Psoas muscle (tissue), 8 donors: ENCODE measurements around the gene MAP4K3. TPM values are rescaled to one million over a fixed set of nuclear protein-coding genes. Genes with fewer than 3 reads are reported as not detected.

Source experiments
- ATAC-seq, 4 donors: fragments of 200-7000 bp; cut with Tn5 transposase; one replicate each; pipeline ENCODE4 v1.9.1; 2020; ENCODE audit warnings: moderate library complexity in 3 of 4, mild to moderate bottlenecking in 2 of 4
- DNase-seq, 2 donors: peaks; one replicate each; pipeline ENCODE4 v3.0.0-alpha.2; 2020
- H3K27ac ChIP-seq: fragments of 200-600 bp; one replicate; pipeline ENCODE4 v1.8.0; 2022
- H3K27me3 ChIP-seq, 3 donors: fragments of 200-600 bp in 1 of 3; one replicate each; pipeline versions ENCODE4 v1.6.1 to v1.8.0; 2013 to 2022; ENCODE audit warnings: low read length in 2 of 3, mild to moderate bottlenecking in 2 of 3, moderate library complexity in 1 of 3; ENCODE audit not compliant: insufficient read depth in 3 of 3
- H3K36me3 ChIP-seq, 2 donors: fragments of 200-600 bp in 1 of 2; one replicate each; pipeline versions ENCODE4 v1.6.1 to v1.8.0; 2013 to 2022; ENCODE audit warnings: low read depth in 1 of 2, mild to moderate bottlenecking in 1 of 2, moderate library complexity in 1 of 2; ENCODE audit not compliant: insufficient read depth in 1 of 2
- H3K4me1 ChIP-seq: fragments of 200-600 bp; one replicate; pipeline ENCODE4 v1.8.0; 2022
- H3K4me3 ChIP-seq: fragments of 200-600 bp; one replicate; pipeline ENCODE4 v1.8.0; 2022; ENCODE audit warnings: mild to moderate bottlenecking
- H3K9me3 ChIP-seq: fragments of 200-600 bp; one replicate; pipeline ENCODE4 v1.8.0; 2022
- WGBS, 3 donors: extraction: QIAGEN DNeasy Blood & Tissue Kit; methylation state at CpG; one replicate each; pipeline versions ENCODE4 v1.1.6 to v1.1.7; 2013; 5-methylcytosine and 5-hydroxymethylcytosine counted together
- intact Hi-C, 2 donors: fragments of 100-400 bp; cut with DNase I; formaldehyde crosslinking; loops; one replicate each; pipeline versions ENCODE4 v1.11.0 to v1.14.2; 2022
- polyA plus RNA-seq, 3 donors: library from polyadenylated mRNA; stranded (reverse); fragments of 200-250 nt; gene quantifications; one replicate each; pipeline ENCODE4 v1.2.3, GENCODE V29; 2013
- total RNA-seq, 4 donors: library from RNA; stranded (reverse); fragmentation: NEBNext Ultra II Directional in 2 of 4; extraction: Animal tissue kit (Norgen Biotek cat#: 25700) in 2 of 4; gene quantifications; one replicate each; pipeline versions ENCODE4 v1.2.1 to v1.2.4, GENCODE V29; 2021 to 2023
- TF ChIP-seq, protein P1 (sequence below): fragments of 200-600 bp; IDR thresholded peaks from one replicate; pipeline ENCODE4 v1.8.0; 2022; ENCODE audit warnings: antibody characterized with exemption
- donor health status: healthy with polysubstance abuse.
- donor health status: DM: no; HTN: no; CAD: no; lungs with moderate emphysema.
- donor health status: Bipolar disorder and iron deficiency.
- donor health status: healthy.
- donor health status: DM: yes; HTN: yes; CAD: no.
- donor health status: DM: no; HTN: no; CAD: no.
- donor health status: DM: no; HTN: no; CAD: no.
- donor health status: DM: yes; HTN: yes; CAD: no.

The MAP4K3 gene
- total and polyA plus RNA-seq, 7 donors = 8.4 to 47.7 (median 31.0) TPM

GRCh38 chr2:39227628-39228412 lies 209.3 kb downstream of the MAP4K3 start:
- DNase-seq = peak; percentile 75 to 87
- H3K27ac ChIP-seq = no peak overlapping the region
- 14 to 22% (median 20%) methylated on average over 9 of the region's 9 CpGs for WGBS, 3 donors

GRCh38 chr2:39225567-39225966 lies 211.5 kb downstream of the MAP4K3 start:
- no peaks in the 10 kb centered on the region for H3K4me1 ChIP-seq
- H3K36me3 ChIP-seq = no peaks in the 10 kb centered on the region
- H3K27me3 ChIP-seq = no peaks in the 10 kb centered on the region
- DNase-seq = no peak
- no peak for ATAC-seq
- H3K9me3 ChIP-seq = no peaks in the 10 kb centered on the region
- H3K27ac ChIP-seq = no peak overlapping the region
- H3K4me3 ChIP-seq = no peak overlapping the region
- intact Hi-C loops = no loop called here
- WGBS, 3 donors = 25 to 66% (median 48%) methylated on average over 1 of the region's 1 CpG
- TF ChIP-seq, protein P1, sequence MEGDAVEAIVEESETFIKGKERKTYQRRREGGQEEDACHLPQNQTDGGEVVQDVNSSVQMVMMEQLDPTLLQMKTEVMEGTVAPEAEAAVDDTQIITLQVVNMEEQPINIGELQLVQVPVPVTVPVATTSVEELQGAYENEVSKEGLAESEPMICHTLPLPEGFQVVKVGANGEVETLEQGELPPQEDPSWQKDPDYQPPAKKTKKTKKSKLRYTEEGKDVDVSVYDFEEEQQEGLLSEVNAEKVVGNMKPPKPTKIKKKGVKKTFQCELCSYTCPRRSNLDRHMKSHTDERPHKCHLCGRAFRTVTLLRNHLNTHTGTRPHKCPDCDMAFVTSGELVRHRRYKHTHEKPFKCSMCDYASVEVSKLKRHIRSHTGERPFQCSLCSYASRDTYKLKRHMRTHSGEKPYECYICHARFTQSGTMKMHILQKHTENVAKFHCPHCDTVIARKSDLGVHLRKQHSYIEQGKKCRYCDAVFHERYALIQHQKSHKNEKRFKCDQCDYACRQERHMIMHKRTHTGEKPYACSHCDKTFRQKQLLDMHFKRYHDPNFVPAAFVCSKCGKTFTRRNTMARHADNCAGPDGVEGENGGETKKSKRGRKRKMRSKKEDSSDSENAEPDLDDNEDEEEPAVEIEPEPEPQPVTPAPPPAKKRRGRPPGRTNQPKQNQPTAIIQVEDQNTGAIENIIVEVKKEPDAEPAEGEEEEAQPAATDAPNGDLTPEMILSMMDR = no peak

More at GRCh38 chr2:39227628-39228412, 209.3 kb downstream of the MAP4K3 start:
- peak overlapping the region; percentile 2 for H3K4me3 ChIP-seq
- no peaks in the 10 kb centered on the region for H3K9me3 ChIP-seq
- H3K4me1 ChIP-seq = no peaks in the 10 kb centered on the region
- peak; percentile 85 to 91 (median 88) for ATAC-seq
- intact Hi-C loops = loop anchor here (1.0 to 2.0 kb wide), 3 partner anchors 108 to 169 kb away; no protein-coding TSS in a partner anchor
- H3K27me3 ChIP-seq = no peaks in the 10 kb centered on the region
- TF ChIP-seq, protein P1 = peak; percentile 87
- H3K36me3 ChIP-seq = no peaks in the 10 kb centered on the region

DNA sequence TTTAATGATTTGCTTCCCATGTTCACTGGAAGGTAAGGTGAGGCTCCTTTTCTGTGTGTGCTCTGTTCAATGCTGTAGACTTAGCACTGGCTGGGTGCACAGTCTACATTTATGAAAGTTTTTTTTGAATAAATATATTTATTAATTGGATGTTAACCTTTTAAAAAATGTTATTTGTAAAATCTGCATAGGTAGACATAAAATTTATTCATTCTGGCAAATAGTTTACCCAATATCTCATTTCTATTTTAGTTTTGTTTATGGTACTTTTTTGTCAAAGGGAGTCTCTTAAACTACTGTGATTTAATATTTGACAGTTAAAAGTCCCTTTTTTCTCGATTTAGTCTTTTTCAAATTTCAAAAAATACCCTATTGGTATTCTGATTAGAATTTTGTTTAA lies 213.2 kb downstream of the MAP4K3 start:
- ATAC-seq (no peak), DNase-seq (no peak)
- H3K4me1 ChIP-seq = no peaks in the 10 kb centered on the region
- no peaks in the 10 kb centered on the region for H3K9me3 ChIP-seq
- TF ChIP-seq, protein P1 = no peak
- no peak overlapping the region for H3K4me3 ChIP-seq
- H3K36me3 ChIP-seq = no peaks in the 10 kb centered on the region
- H3K27ac ChIP-seq = no peak overlapping the region
- 94 to 100% (median 94%) methylated on average over 1 of the region's 1 CpG for WGBS, 3 donors
- H3K27me3 ChIP-seq = no peaks in the 10 kb centered on the region
- intact Hi-C loops = no loop called here

GRCh38 chr2:39221459-39221858 lies 215.6 kb downstream of the MAP4K3 start:
- TF ChIP-seq, protein P1 = no peak
- WGBS, 3 donors = 96 to 99% (median 97%) methylated on average over 3 of the region's 3 CpGs
- intact Hi-C loops = no loop called here
- Histone ChIP-seq H3K4me3 (no peak overlapping the region), H3K36me3 (no peaks in the 10 kb centered on the region), H3K27ac (no peak overlapping the region), H3K27me3 (no peaks in the 10 kb centered on the region), H3K4me1 (no peaks in the 10 kb centered on the region), H3K9me3 (no peaks in the 10 kb centered on the region)
- DNase-seq (no peak), ATAC-seq (no peak)
